ENCODE data around the gene CAPZB.

DNA sequence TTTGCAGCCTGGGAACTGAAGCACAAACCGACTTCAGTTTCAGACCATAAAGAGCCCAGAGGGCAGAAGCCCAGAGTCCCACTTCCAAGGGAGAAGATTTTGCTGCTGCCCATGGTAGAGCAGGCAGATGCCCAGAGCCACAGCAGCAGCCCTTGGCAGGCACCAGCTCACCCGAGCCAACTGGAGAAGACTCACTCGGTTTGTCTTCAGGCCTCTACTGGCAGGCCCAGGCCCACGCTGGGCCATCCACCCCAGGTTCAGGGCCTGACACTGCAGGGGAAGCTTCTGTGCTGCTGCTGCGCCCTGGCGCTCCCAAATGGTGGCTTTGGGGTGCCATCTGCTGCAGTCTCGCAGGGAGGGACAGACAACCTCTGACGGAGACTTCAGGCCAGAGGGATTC is 139.9 kb downstream of the CAPZB start:
- TF ChIP-seq, protein P1, sequence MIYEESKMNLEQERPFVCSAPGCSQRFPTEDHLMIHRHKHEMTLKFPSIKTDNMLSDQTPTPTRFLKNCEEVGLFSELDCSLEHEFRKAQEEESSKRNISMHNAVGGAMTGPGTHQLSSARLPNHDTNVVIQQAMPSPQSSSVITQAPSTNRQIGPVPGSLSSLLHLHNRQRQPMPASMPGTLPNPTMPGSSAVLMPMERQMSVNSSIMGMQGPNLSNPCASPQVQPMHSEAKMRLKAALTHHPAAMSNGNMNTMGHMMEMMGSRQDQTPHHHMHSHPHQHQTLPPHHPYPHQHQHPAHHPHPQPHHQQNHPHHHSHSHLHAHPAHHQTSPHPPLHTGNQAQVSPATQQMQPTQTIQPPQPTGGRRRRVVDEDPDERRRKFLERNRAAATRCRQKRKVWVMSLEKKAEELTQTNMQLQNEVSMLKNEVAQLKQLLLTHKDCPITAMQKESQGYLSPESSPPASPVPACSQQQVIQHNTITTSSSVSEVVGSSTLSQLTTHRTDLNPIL (CRISPR knock-in tag; IDR thresholded peaks at IDR 0.05; ENCODE audit: low read depth) = no peak
- TF ChIP-seq OSR1 (CRISPR knock-in tag; IDR thresholded peaks at IDR 0.05) (no peak), CSDC2 (CRISPR knock-in tag; IDR thresholded peaks at IDR 0.05) (no peak), ARNTL (CRISPR knock-in tag; IDR thresholded peaks at IDR 0.05; ENCODE audit: borderline replicate concordance, low read depth) (no peak), ZFP30 (CRISPR knock-in tag; IDR thresholded peaks at IDR 0.05) (no peak), ZNF8 (CRISPR knock-in tag; IDR thresholded peaks at IDR 0.05) (no peak), ZFP3 (CRISPR knock-in tag; IDR thresholded peaks at IDR 0.05) (no peak), GLIS3 (CRISPR knock-in tag; IDR thresholded peaks at IDR 0.05) (no peak), CSRNP3 (CRISPR knock-in tag; IDR thresholded peaks at IDR 0.05) (no peak)
- TF ChIP-seq, protein P2, sequence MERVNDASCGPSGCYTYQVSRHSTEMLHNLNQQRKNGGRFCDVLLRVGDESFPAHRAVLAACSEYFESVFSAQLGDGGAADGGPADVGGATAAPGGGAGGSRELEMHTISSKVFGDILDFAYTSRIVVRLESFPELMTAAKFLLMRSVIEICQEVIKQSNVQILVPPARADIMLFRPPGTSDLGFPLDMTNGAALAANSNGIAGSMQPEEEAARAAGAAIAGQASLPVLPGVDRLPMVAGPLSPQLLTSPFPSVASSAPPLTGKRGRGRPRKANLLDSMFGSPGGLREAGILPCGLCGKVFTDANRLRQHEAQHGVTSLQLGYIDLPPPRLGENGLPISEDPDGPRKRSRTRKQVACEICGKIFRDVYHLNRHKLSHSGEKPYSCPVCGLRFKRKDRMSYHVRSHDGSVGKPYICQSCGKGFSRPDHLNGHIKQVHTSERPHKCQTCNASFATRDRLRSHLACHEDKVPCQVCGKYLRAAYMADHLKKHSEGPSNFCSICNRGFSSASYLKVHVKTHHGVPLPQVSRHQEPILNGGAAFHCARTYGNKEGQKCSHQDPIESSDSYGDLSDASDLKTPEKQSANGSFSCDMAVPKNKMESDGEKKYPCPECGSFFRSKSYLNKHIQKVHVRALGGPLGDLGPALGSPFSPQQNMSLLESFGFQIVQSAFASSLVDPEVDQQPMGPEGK (CRISPR knock-in tag; IDR thresholded peaks at IDR 0.05; ENCODE audit: borderline replicate concordance) = no peak

Data from SK-N-SH treated with all-trans-retinoic acid at 6 μM for 48 hours (cell line).